Muscle of leg (tissue), 11 donors: ENCODE results near the gene IFI27. TPM values are rescaled to one million over a fixed set of nuclear protein-coding genes. Genes with fewer than 3 reads are reported as not detected.

ENCODE experiments used
- DNase-seq: peaks from one replicate; pipeline ENCODE4 v3.0.0; 2013
- H3K27ac ChIP-seq: one replicate; pipeline ENCODE4 v1.5.1; 2013; ENCODE audit warnings: mild to moderate bottlenecking, low read length, control low read depth
- H3K27me3 ChIP-seq: one replicate; pipeline ENCODE4 v1.6.1; 2013; ENCODE audit warnings: low read length; ENCODE audit not compliant: control insufficient read depth, insufficient read depth
- H3K36me3 ChIP-seq: one replicate; pipeline ENCODE4 v1.6.1; 2013; ENCODE audit warnings: low read length; ENCODE audit not compliant: control insufficient read depth, insufficient read depth
- H3K4me1 ChIP-seq: one replicate; pipeline ENCODE4 v1.6.1; 2013; ENCODE audit warnings: low read length; ENCODE audit not compliant: control insufficient read depth, insufficient read depth
- H3K4me3 ChIP-seq: one replicate; pipeline ENCODE4 v1.5.1; 2013; ENCODE audit warnings: low read length, control low read depth
- H3K9me3 ChIP-seq: replicated peaks from 2 replicates; pipeline ENCODE4 v1.6.1; 2013; ENCODE audit warnings: low read depth, low read length; ENCODE audit not compliant: control insufficient read depth
- WGBS: methylation state at CpG from one replicate; pipeline ENCODE4 v1.1.5; 2013; ENCODE audit warnings: missing lambda C conversion rate; ENCODE audit not compliant: insufficient coverage; 5-methylcytosine and 5-hydroxymethylcytosine counted together
- polyA plus RNA-seq, 8 donors: library from polyadenylated mRNA; unstranded; fragments of 120-200 nt; gene quantifications; one replicate each; pipeline versions ENCODE4 v1.2.1 to v1.2.3, GENCODE V29; 2013; ENCODE audit warnings: inconsistent platforms in 1 of 8, low replicate concordance in 1 of 8; ENCODE audit not compliant: insufficient read length in 8 of 8, insufficient read depth in 1 of 8
- total RNA-seq: library from RNA; stranded (reverse); fragments of 120-200 nt; gene quantifications from one replicate; pipeline ENCODE4 v1.2.4, GENCODE V29; 2013

Gene IFI27
- total and polyA plus RNA-seq, 9 donors: 2.1 to 5.6 (median 2.9) TPM

GRCh38 chr14:94162466-94162865 is 51.9 kb downstream of the IFI27 start:
- Histone ChIP-seq H3K4me1 (peaks cover 12% of the 10 kb centered on the region), H3K27ac (no peak overlapping the region), H3K9me3 (no peaks in the 10 kb centered on the region), H3K27me3 (peaks cover 11% of the 10 kb centered on the region), H3K36me3 (no peaks in the 10 kb centered on the region), H3K4me3 (no peak overlapping the region)
- no peak for DNase-seq
- 88% methylated on average over 3 of the region's 5 CpGs for WGBS

- H3K9me3 ChIP-seq: no peaks in the 10 kb centered on the region
- no peak overlapping the region for H3K4me3 ChIP-seq
- 20% methylated on average over 1 of the region's 5 CpGs for WGBS
- peaks cover 11% of the 10 kb centered on the region for H3K27me3 ChIP-seq
- no peak overlapping the region for H3K27ac ChIP-seq
- DNase-seq: no peak
- no peaks in the 10 kb centered on the region for H3K36me3 ChIP-seq
- peaks cover 12% of the 10 kb centered on the region for H3K4me1 ChIP-seq
Observed at GRCh38 chr14:94163796-94164195, 53.3 kb downstream of the IFI27 start.

- H3K27ac ChIP-seq: no peak overlapping the region
- 8% methylated on average over 13 of the region's 26 CpGs for WGBS
- H3K36me3 ChIP-seq: no peaks in the 10 kb centered on the region
- DNase-seq: peak; percentile 26
- peaks cover 12% of the 10 kb centered on the region for H3K4me1 ChIP-seq
- no peak overlapping the region for H3K4me3 ChIP-seq
- H3K27me3 ChIP-seq: peaks cover 12% of the 10 kb centered on the region
- H3K9me3 ChIP-seq: no peaks in the 10 kb centered on the region
Observed at GRCh38 chr14:94164685-94165431, 54.3 kb downstream of the IFI27 start.

DNA sequence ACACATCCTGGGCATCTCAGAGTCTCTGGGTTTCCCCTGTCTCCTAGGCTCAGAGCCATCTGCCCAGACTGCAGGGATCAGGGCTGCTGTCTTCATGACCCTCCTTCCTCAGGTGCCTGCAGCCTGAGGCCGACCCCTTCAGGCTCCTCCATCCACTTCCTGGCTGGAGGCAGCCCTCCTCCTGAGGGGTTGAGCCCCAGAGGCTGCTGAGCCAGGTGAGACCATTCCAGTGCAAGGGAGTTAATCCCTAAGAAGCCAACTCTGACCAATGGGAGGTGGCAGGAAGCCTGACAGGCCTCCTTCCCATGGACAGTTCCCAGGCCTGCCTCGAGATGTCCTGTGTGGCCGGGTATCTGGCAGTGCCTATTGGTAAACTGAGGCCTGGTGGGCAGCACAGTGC is 55.2 kb downstream of the IFI27 start:
- peaks cover 16% of the 10 kb centered on the region for H3K27me3 ChIP-seq
- H3K36me3 ChIP-seq: no peaks in the 10 kb centered on the region
- H3K4me3 ChIP-seq: no peak overlapping the region
- DNase-seq: no peak
- H3K27ac ChIP-seq: no peak overlapping the region
- 64% methylated on average over 3 of the region's 3 CpGs for WGBS
- peaks cover 12% of the 10 kb centered on the region for H3K4me1 ChIP-seq
- no peaks in the 10 kb centered on the region for H3K9me3 ChIP-seq

Other genes with a start within 250 kb of the IFI27 start
- not detected for gene FAM181A, start 183.4 kb upstream of the IFI27 start, total RNA-seq
- under 1 TPM in 2 of 8 donors, not detected in 6; 0.10 to 0.15 TPM for gene FAM181A, start 183.4 kb upstream of the IFI27 start, polyA plus RNA-seq
- 32.3 TPM for gene ASB2, start 134.2 kb upstream of the IFI27 start, total RNA-seq
- 10 to 100 TPM; 15.0 to 26.1 (median 22.5) TPM for gene ASB2, start 134.2 kb upstream of the IFI27 start, polyA plus RNA-seq
- 0.04 TPM for gene CCDC197, start 113.4 kb upstream of the IFI27 start, total RNA-seq
- gene CCDC197, start 113.4 kb upstream of the IFI27 start, polyA plus RNA-seq: under 1 TPM in 3 of 8 donors, not detected in 5; 0.18 to 0.32 (median 0.27) TPM
- 0.93 TPM for gene OTUB2, start 84.4 kb upstream of the IFI27 start, total RNA-seq
- 1 to 10 TPM in 6 of 8 donors, under 1 TPM in 2; 0.59 to 1.3 (median 1.1) TPM for gene OTUB2, start 84.4 kb upstream of the IFI27 start, polyA plus RNA-seq
- gene DDX24, start 29.5 kb upstream of the IFI27 start, total RNA-seq: 114 TPM
- gene DDX24, start 29.5 kb upstream of the IFI27 start, polyA plus RNA-seq: 10 to 100 TPM; 80.5 to 99.6 (median 84.8) TPM
- 17.2 TPM for gene IFI27L1, start 29.4 kb upstream of the IFI27 start, total RNA-seq
- gene IFI27L1, start 29.4 kb upstream of the IFI27 start, polyA plus RNA-seq: 10 to 100 TPM in 7 of 8 donors, 1 to 10 TPM in 1; 10.0 to 19.8 (median 15.0) TPM
- 21.9 TPM for gene IFI27L2, start 18.9 kb downstream of the IFI27 start, total RNA-seq
- 10 to 100 TPM; 11.9 to 24.6 (median 16.8) TPM for gene IFI27L2, start 18.9 kb downstream of the IFI27 start, polyA plus RNA-seq
- 0.09 TPM for gene PPP4R4, start 63.6 kb downstream of the IFI27 start, total RNA-seq
- gene PPP4R4, start 63.6 kb downstream of the IFI27 start, polyA plus RNA-seq: under 1 TPM; 0.08 to 0.16 (median 0.10) TPM
- not detected for gene SERPINA10, start 182.5 kb downstream of the IFI27 start, total RNA-seq
- under 1 TPM in 5 of 8 donors, not detected in 3; 0.03 to 0.19 (median 0.05) TPM for gene SERPINA10, start 182.5 kb downstream of the IFI27 start, polyA plus RNA-seq
- gene SERPINA6, start 212.6 kb downstream of the IFI27 start, total RNA-seq: not detected
- under 1 TPM in 2 of 8 donors, not detected in 6; 0.28 to 0.54 TPM for gene SERPINA6, start 212.6 kb downstream of the IFI27 start, polyA plus RNA-seq